GM12801 (cell line): ENCODE data around the gene MSH2.

ENCODE experiments used
- TF ChIP-seq, protein P1 (sequence below): IDR thresholded peaks from one replicate; pipeline ENCODE4 v1.5.1; 2011; ENCODE audit warnings: control low read depth; ENCODE audit not compliant: insufficient read length; ENCODE audit errors: extremely low read depth

MSH2 gene

GRCh38 chr2:47528874-47529273 lies 125.9 kb downstream of the MSH2 start:
- TF ChIP-seq, protein P1, sequence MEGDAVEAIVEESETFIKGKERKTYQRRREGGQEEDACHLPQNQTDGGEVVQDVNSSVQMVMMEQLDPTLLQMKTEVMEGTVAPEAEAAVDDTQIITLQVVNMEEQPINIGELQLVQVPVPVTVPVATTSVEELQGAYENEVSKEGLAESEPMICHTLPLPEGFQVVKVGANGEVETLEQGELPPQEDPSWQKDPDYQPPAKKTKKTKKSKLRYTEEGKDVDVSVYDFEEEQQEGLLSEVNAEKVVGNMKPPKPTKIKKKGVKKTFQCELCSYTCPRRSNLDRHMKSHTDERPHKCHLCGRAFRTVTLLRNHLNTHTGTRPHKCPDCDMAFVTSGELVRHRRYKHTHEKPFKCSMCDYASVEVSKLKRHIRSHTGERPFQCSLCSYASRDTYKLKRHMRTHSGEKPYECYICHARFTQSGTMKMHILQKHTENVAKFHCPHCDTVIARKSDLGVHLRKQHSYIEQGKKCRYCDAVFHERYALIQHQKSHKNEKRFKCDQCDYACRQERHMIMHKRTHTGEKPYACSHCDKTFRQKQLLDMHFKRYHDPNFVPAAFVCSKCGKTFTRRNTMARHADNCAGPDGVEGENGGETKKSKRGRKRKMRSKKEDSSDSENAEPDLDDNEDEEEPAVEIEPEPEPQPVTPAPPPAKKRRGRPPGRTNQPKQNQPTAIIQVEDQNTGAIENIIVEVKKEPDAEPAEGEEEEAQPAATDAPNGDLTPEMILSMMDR, result no peak

DNA sequence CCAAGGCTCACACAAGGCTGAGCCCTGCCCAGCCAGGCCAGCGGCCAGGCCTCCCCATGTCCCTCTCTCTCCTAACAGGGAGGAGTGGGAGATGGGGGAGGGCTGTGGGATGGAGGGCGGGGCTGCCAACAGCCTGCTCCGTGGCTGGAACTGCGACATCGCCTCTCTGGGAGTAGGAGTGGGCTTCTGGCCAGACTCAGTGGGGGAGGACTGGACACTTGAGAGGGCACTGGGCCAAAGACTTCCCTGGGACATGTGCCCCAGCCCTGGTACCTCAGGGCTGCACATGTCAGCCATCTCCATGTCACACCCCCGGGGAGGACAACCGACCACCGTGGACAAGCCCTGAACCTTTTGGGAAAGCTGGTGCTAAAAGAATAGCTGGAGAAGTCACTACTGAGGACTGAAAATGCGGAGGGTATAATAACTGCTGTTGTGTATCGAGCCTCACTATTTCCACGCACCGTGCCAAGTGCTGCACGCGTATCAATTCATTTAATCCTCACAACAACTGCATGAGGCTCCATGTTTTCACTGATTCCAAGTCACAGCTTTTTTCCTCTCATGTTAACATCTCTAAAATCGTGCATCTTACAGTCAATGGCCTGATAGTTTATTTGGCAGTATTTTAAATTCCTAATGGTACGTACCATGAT lies 127.3 kb downstream of the MSH2 start:
- TF ChIP-seq, protein P1, result no peak

GRCh38 chr2:47531378-47532042 lies 128.6 kb downstream of the MSH2 start:
- TF ChIP-seq, protein P1, result no peak
